H1 (cell line): ENCODE data around the gene CAST. TPM values are rescaled to one million over a fixed set of nuclear protein-coding genes. Genes with fewer than 3 reads are reported as not detected.

ENCODE experiments used
- CTCF ChIA-PET: fragments of 300-600 bp; sonication (Branson Sonifier 250); formaldehyde crosslinking; loops from one replicate; lab custom pipeline; 2021; ENCODE audit not compliant: partially characterized antibody; lab: Charles Lee
- POLR2A ChIA-PET: fragments of 300-600 bp; sonication (Branson Sonifier 250); formaldehyde crosslinking; loops from one replicate; lab custom pipeline; 2021; ENCODE audit warnings: inconsistent platforms; ENCODE audit not compliant: partially characterized antibody; lab: Charles Lee
- DNase-seq, 2 experiments: peaks; one replicate each; pipeline versions ENCODE4 v3.0.0 to v3.0.0-alpha.2; 2010 to 2022; ENCODE audit warnings: low spot score in 2 of 2, low read depth in 1 of 2, mixed read lengths in 1 of 2
- FAIRE-seq: peaks from 2 replicates; lab custom pipeline; 2011; peaks lifted over from hg19 to GRCh38; lab: Jason Lieb, UNC
- H2AFZ ChIP-seq: 2 replicates; pipeline ENCODE4 v1.8.1; 2012; ENCODE audit warnings: low read length, inconsistent platforms
- H2AK5ac ChIP-seq: 2 replicates; pipeline ENCODE4 v1.6.1; 2013; ENCODE audit warnings: low read depth, low read length
- H2BK120ac ChIP-seq: replicated peaks from 2 replicates; pipeline ENCODE3; 2013; ENCODE audit warnings: low read depth, low read length, inconsistent platforms
- H2BK12ac ChIP-seq: 2 replicates; pipeline ENCODE4 v1.6.1; 2013; ENCODE audit warnings: low read depth, low read length
- H2BK15ac ChIP-seq: 2 replicates; pipeline ENCODE4 v1.6.1; 2013; ENCODE audit warnings: low read length
- H2BK20ac ChIP-seq: 2 replicates; pipeline ENCODE4 v1.6.1; 2013; ENCODE audit warnings: low read length
- H2BK5ac ChIP-seq: 2 replicates; pipeline ENCODE4 v1.6.1; 2013; ENCODE audit warnings: low read depth, low read length
- H3K14ac ChIP-seq: 2 replicates; pipeline ENCODE4 v1.6.1; 2013; ENCODE audit warnings: inconsistent platforms; ENCODE audit not compliant: insufficient read length
- H3K18ac ChIP-seq: 2 replicates; pipeline ENCODE4 v1.6.1; 2013; ENCODE audit warnings: low read length; ENCODE audit errors: extremely low read depth
- H3K23ac ChIP-seq: 2 replicates; pipeline ENCODE4 v1.6.1; 2013; ENCODE audit warnings: inconsistent platforms; ENCODE audit not compliant: insufficient read length
- H3K23me2 ChIP-seq: 2 replicates; pipeline ENCODE4 v1.6.1; 2013; ENCODE audit warnings: low read depth, low read length
- H3K27ac ChIP-seq: 2 replicates; pipeline ENCODE4 v1.6.1; 2011; ENCODE audit warnings: low read depth, low read length, inconsistent platforms
- H3K27me3 ChIP-seq, 4 experiments: replicated peaks in 1 of 4; 1 replicate in 1 of 4; 2 replicates in 3 of 4; pipeline versions ENCODE4 v1.6.1 to v1.8.1; 2011 to 2013; ENCODE audit warnings: low read length in 3 of 4, mild to moderate bottlenecking in 3 of 4, inconsistent platforms in 2 of 4, mixed read lengths in 2 of 4, moderate library complexity in 1 of 4; ENCODE audit not compliant: control insufficient read depth in 3 of 4, insufficient read depth in 3 of 4; ENCODE audit errors: extremely low read depth in 1 of 4
- H3K36me3 ChIP-seq, 4 experiments: 2 replicates each; pipeline versions ENCODE4 v1.6.1 to v1.8.1; 2011 to 2013; ENCODE audit warnings: mild to moderate bottlenecking in 4 of 4, low read length in 3 of 4, moderate library complexity in 2 of 4, control low read depth in 1 of 4, inconsistent platforms in 1 of 4; ENCODE audit not compliant: insufficient read depth in 4 of 4, control insufficient read depth in 2 of 4
- H3K4ac ChIP-seq: replicated peaks from 2 replicates; pipeline ENCODE3; 2013; ENCODE audit warnings: low read length, low read depth, mixed read lengths, inconsistent platforms; ENCODE audit not compliant: insufficient read length
- H3K4me1 ChIP-seq, 4 experiments: replicated peaks in 1 of 4; 1 replicate in 1 of 4; 2 replicates in 3 of 4; pipeline versions ENCODE4 v1.6.1 to v1.8.1; 2011 to 2013; ENCODE audit warnings: low read length in 3 of 4, inconsistent platforms in 2 of 4, mixed read lengths in 1 of 4; ENCODE audit not compliant: insufficient read depth in 4 of 4, control insufficient read depth in 3 of 4
- H3K4me2 ChIP-seq, 2 experiments: 2 replicates each; pipeline versions ENCODE4 v1.6.1 to v1.8.1; 2011 to 2013; ENCODE audit warnings: low read depth in 2 of 2, low read length in 2 of 2, control low read depth in 1 of 2, inconsistent platforms in 1 of 2, mild to moderate bottlenecking in 1 of 2; ENCODE audit not compliant: insufficient read depth in 1 of 2
- H3K4me3 ChIP-seq, 4 experiments: fragments of 200-600, 300-600 bp in 1 of 4; sonication (generic), shearing (Covaris generic), sonication (Bioruptor Twin) in 1 of 4; 2 replicates each; pipeline versions ENCODE4 v1.5.1 to v1.8.1; 2011 to 2016; ENCODE audit warnings: low read length in 4 of 4, low read depth in 3 of 4, control low read depth in 2 of 4, inconsistent platforms in 2 of 4, mild to moderate bottlenecking in 2 of 4, mixed read lengths in 1 of 4, moderate library complexity in 1 of 4; ENCODE audit not compliant: insufficient read depth in 2 of 4; ENCODE audit errors: extremely low read depth in 1 of 4
- H3K56ac ChIP-seq: replicated peaks from 2 replicates; pipeline ENCODE3; 2013; ENCODE audit warnings: low read depth, mild to moderate bottlenecking, mixed read lengths, low read length, inconsistent platforms; ENCODE audit not compliant: insufficient read length
- H3K79me1 ChIP-seq: 2 replicates; pipeline ENCODE4 v1.6.1; 2013; ENCODE audit warnings: low read depth, low read length, control low read depth
- H3K79me2 ChIP-seq, 2 experiments: 2 replicates each; pipeline versions ENCODE4 v1.6.1 to v1.8.1; 2012 to 2013; ENCODE audit warnings: low read length in 2 of 2, mild to moderate bottlenecking in 2 of 2, inconsistent platforms in 1 of 2; ENCODE audit not compliant: insufficient read depth in 2 of 2, control insufficient read depth in 1 of 2
- H3K9ac ChIP-seq, 4 experiments: replicated peaks in 1 of 4; 1 replicate in 1 of 4; 2 replicates in 3 of 4; pipeline versions ENCODE4 v1.6.1 to v1.8.1; 2011 to 2013; ENCODE audit warnings: low read depth in 3 of 4, low read length in 3 of 4, control low read depth in 2 of 4, mild to moderate bottlenecking in 2 of 4, moderate library complexity in 2 of 4, inconsistent platforms in 1 of 4; ENCODE audit errors: extremely low read depth in 1 of 4
- H3K9me3 ChIP-seq, 2 experiments: 2 replicates each; pipeline versions ENCODE4 v1.6.1 to v1.8.1; 2012 to 2013; ENCODE audit warnings: mild to moderate bottlenecking in 2 of 2, moderate library complexity in 2 of 2, control low read depth in 1 of 2, inconsistent platforms in 1 of 2, low read depth in 1 of 2, low read length in 1 of 2, mixed read lengths in 1 of 2; ENCODE audit not compliant: insufficient read depth in 2 of 2
- H4K20me1 ChIP-seq, 2 experiments: replicated peaks in 1 of 2; 2 replicates each; pipeline versions ENCODE3 to v1.8.1; 2011 to 2013; ENCODE audit warnings: inconsistent platforms in 2 of 2, low read length in 2 of 2, mild to moderate bottlenecking in 1 of 2; ENCODE audit not compliant: insufficient read depth in 2 of 2, control insufficient read depth in 1 of 2
- H4K5ac ChIP-seq: 2 replicates; pipeline ENCODE4 v1.6.1; 2013; ENCODE audit warnings: low read length, low read depth, mixed read lengths, inconsistent platforms; ENCODE audit not compliant: insufficient read length
- H4K8ac ChIP-seq: 2 replicates; pipeline ENCODE4 v1.8.0; 2013; ENCODE audit warnings: mild to moderate bottlenecking, moderate library complexity, low read length, inconsistent platforms; ENCODE audit not compliant: insufficient read depth; ENCODE audit errors: extremely low read depth
- H4K91ac ChIP-seq: replicated peaks from 2 replicates; pipeline ENCODE3; 2013; ENCODE audit warnings: low read length, mixed read lengths, inconsistent platforms; ENCODE audit not compliant: insufficient read length
- CBX5 ChIP-seq: fragments of 300-800, 300-1000 bp; sonication (generic); IDR thresholded peaks from 2 replicates; pipeline ENCODE4 v1.7.1; 2016; ENCODE audit warnings: antibody characterized with exemption, low read length, low read depth
- CREB1 ChIP-seq: IDR thresholded peaks from 2 replicates; pipeline ENCODE4 v1.6.1; 2012; ENCODE audit warnings: inconsistent platforms
- CTBP2 ChIP-seq: IDR thresholded peaks from 2 replicates; pipeline ENCODE4 v1.7.0; 2011; ENCODE audit warnings: borderline replicate concordance, mild to moderate bottlenecking, moderate library complexity, mixed read lengths, low read length; ENCODE audit not compliant: insufficient read depth, insufficient read length
- EGR1 ChIP-seq: IDR thresholded peaks from 2 replicates; pipeline ENCODE4 v1.6.1; 2011; ENCODE audit warnings: low read depth, low read length, borderline replicate concordance
- JUN ChIP-seq: IDR thresholded peaks from 2 replicates; pipeline ENCODE4 v1.6.1; 2011; ENCODE audit warnings: low read depth, mild to moderate bottlenecking, improper control_type of control experiment, low read length
- KDM5A ChIP-seq: fragments of 200-600 bp; IDR thresholded peaks from 2 replicates; pipeline ENCODE4 v1.7.1; 2012; ENCODE audit warnings: mild to moderate bottlenecking, low read length, inconsistent platforms, mixed read lengths
- MAFK ChIP-seq: IDR thresholded peaks from 2 replicates; pipeline ENCODE4 v1.6.1; 2012; ENCODE audit warnings: low read depth, mild to moderate bottlenecking, improper control_type of control experiment, low read length
- RAD21 ChIP-seq, 2 experiments: IDR thresholded peaks in 1 of 2; conservative IDR thresholded peaks in 1 of 2; 2 replicates each; pipeline ENCODE4 v1.6.1; 2011; ENCODE audit warnings: low read depth in 2 of 2, low read length in 2 of 2, improper control_type of control experiment in 1 of 2, inconsistent platforms in 1 of 2, mild to moderate bottlenecking in 1 of 2, moderate library complexity in 1 of 2
- RFX5 ChIP-seq: IDR thresholded peaks from 2 replicates; pipeline ENCODE4 v1.6.1; 2011; ENCODE audit warnings: low read depth, low read length, improper control_type of control experiment, borderline replicate concordance
- RXRA ChIP-seq: IDR thresholded peaks from 2 replicates; pipeline ENCODE4 v1.6.1; 2011; ENCODE audit warnings: low read depth, mild to moderate bottlenecking, low read length, moderate library complexity; ENCODE audit not compliant: insufficient read depth
- SAP30 ChIP-seq: fragments of 300-600 bp; sonication (generic); IDR thresholded peaks from 2 replicates; pipeline ENCODE4 v1.7.1; 2012; ENCODE audit warnings: low read length, moderate library complexity, mild to moderate bottlenecking, inconsistent platforms; ENCODE audit not compliant: insufficient read depth, insufficient replicate concordance
- SIX5 ChIP-seq: IDR thresholded peaks from 2 replicates; pipeline ENCODE4 v1.6.1; 2011; ENCODE audit warnings: mild to moderate bottlenecking, low read depth, low read length
- TBP ChIP-seq: IDR thresholded peaks from 2 replicates; pipeline ENCODE4 v1.6.1; 2011; ENCODE audit warnings: low read depth, low read length, improper control_type of control experiment
- TCF12 ChIP-seq: IDR thresholded peaks from 2 replicates; pipeline ENCODE4 v1.6.1; 2011; ENCODE audit warnings: low read depth, mild to moderate bottlenecking, low read length
- WGBS, 2 experiments: shearing (Covaris generic) in 1 of 2; methylation state at CpG; one replicate each; pipeline versions ENCODE4 v1.1.6 to v1.1.7; 2013 to 2015; ENCODE audit warnings: low lambda C conversion rate in 2 of 2, mixed read lengths in 2 of 2, inconsistent platforms in 1 of 2, low coverage in 1 of 2, missing lambda C conversion rate in 1 of 2; ENCODE audit not compliant: insufficient replicate concordance in 2 of 2, insufficient coverage in 1 of 2, insufficient read length in 1 of 2; ENCODE audit errors: extremely low coverage in 1 of 2, missing lambda C conversion rate in 1 of 2; 5-methylcytosine and 5-hydroxymethylcytosine counted together
- polyA plus RNA-seq, 7 experiments: library from polyadenylated mRNA; depleted of rRNA in 3 of 7; stranded (reverse) in 5 of 7; unstranded in 2 of 7; fragments of >200 nt in 5 of 7; fragments of 200-250 nt in 2 of 7; gene quantifications; 1 replicate in 5 of 7; 2 replicates in 1 of 7; 4 replicates in 1 of 7; pipeline versions ENCODE4 v1.2.1 to v1.2.3, GENCODE V29; 2011 to 2013; ENCODE audit warnings: missing spikeins in 2 of 7, mixed read lengths in 2 of 7
- total RNA-seq: library from RNA; stranded (reverse); fragmentation: NEBNext Ultra II Directional; extraction: Animal tissue kit (Norgen Biotek cat#: 25700); gene quantifications from 2 replicates; pipeline ENCODE4 v1.2.1, GENCODE V29; 2021

Gene CAST
- total and polyA plus RNA-seq, 2 of the 8 experiments (the other 6 are each of a cell fraction or from before 2014, with no cell fraction given) = 9.0 to 48.2 TPM

GRCh38 chr5:96680759-96681470, 18.7 kb downstream of the CAST start:
- H2BK12ac ChIP-seq = no peak overlapping the region
- no peak overlapping the region for H3K27ac ChIP-seq
- H2BK120ac ChIP-seq = no peak overlapping the region
- FAIRE-seq (no peak), DNase-seq (no peak)
- H2BK20ac ChIP-seq = no peak overlapping the region
- no peak overlapping the region for H2BK15ac ChIP-seq
- H3K9me3 ChIP-seq = no peaks in the 10 kb centered on the region
- no peaks in the 10 kb centered on the region for H3K4me1 ChIP-seq
- H4K91ac ChIP-seq = no peak overlapping the region
- H3K23ac ChIP-seq = no peak overlapping the region
- POLR2A ChIA-PET = no interaction called here
- H2BK5ac ChIP-seq = no peak overlapping the region
- CTCF ChIA-PET = interaction anchor here (1.4 to 4.0 kb wide), 3 partner anchors 28 to 66 kb away, joined by 4 to 18 read pairs (median 4); no protein-coding TSS in a partner anchor
- H3K79me1 ChIP-seq = no peaks in the 10 kb centered on the region
- H3K9ac ChIP-seq = no peak overlapping the region
- no peaks in the 10 kb centered on the region for H3K23me2 ChIP-seq
- H4K8ac ChIP-seq = no peak overlapping the region
- H2AK5ac ChIP-seq = no peak overlapping the region
- no peak overlapping the region for H3K4me3 ChIP-seq
- H4K5ac ChIP-seq = no peak overlapping the region
- H3K14ac ChIP-seq = no peak overlapping the region
- H3K79me2 ChIP-seq = no peaks in the 10 kb centered on the region
- 93% methylated on average over 11 of the region's 11 CpGs; no CpG with 5 or more reads in 1 of the 2 experiments for WGBS, 2 experiments
- H4K20me1 ChIP-seq = peaks cover 0 to 2% of the 10 kb centered on the region in 2 experiments
- no peak overlapping the region for H3K4ac ChIP-seq
- H3K36me3 ChIP-seq = no peaks in the 10 kb centered on the region
- H2AFZ ChIP-seq = no peak overlapping the region
- H3K18ac ChIP-seq = no peak overlapping the region
- no peaks in the 10 kb centered on the region for H3K27me3 ChIP-seq
- H3K56ac ChIP-seq = no peak overlapping the region
- no peak overlapping the region for H3K4me2 ChIP-seq
- no peak for TF ChIP-seq RAD21 (IDR thresholded peaks at IDR 0.05 in 1 of 2, conservative IDR thresholded peaks at IDR 0.05 in 1 of 2; ENCODE audit: low read depth in 2 of 2, low read length in 2 of 2)
- TF ChIP-seq CREB1 = no peak
- TF ChIP-seq RXRA = no peak
- TF ChIP-seq MAFK = no peak
- no peak for TF ChIP-seq SIX5
- no peak for TF ChIP-seq SAP30
- no peak for TF ChIP-seq EGR1
- TF ChIP-seq TCF12 = no peak
- TF ChIP-seq TBP = no peak
- no peak for TF ChIP-seq JUN
- TF ChIP-seq CBX5 = no peak
- no peak for TF ChIP-seq RFX5
- no peak for TF ChIP-seq KDM5A
- TF ChIP-seq CTBP2 = no peak
